Large intestine (tissue), 1 donor: Measurements from ENCODE around the gene EML1. TPM values are rescaled to one million over a fixed set of nuclear protein-coding genes. Genes with fewer than 3 reads are reported as not detected.

Source experiments
- polyA plus RNA-seq: library from polyadenylated mRNA; unstranded; fragments of 120-200 nt; gene quantifications from one replicate; pipeline ENCODE4 v1.2.1, GENCODE V29; 2013

EML1 gene
- polyA plus RNA-seq, 1 donor = 22.0 TPM

Other genes with a start within 250 kb of the EML1 start
- 28.5 TPM for gene CCDC85C, start 189.2 kb upstream of the EML1 start, polyA plus RNA-seq
- gene HHIPL1, start 148.3 kb upstream of the EML1 start, polyA plus RNA-seq = 0.94 TPM
- gene CYP46A1, start 109.1 kb upstream of the EML1 start, polyA plus RNA-seq = 1.5 TPM